Karpas-422 (cell line): ENCODE measurements around the gene GRIA2. TPM values are rescaled to one million over a fixed set of nuclear protein-coding genes. Genes with fewer than 3 reads are reported as not detected.

ENCODE experiments used
- DNase-seq: peaks from one replicate; pipeline ENCODE4 v3.0.0-alpha.2; 2015
- H2AFZ ChIP-seq: fragments of 200-600 bp; sonication (generic); 2 replicates; pipeline ENCODE4 v1.6.1; 2014; ENCODE audit warnings: antibody characterized with exemption, low read length, mixed read lengths
- H3K27ac ChIP-seq: fragments of 200-600 bp; sonication (generic); 2 replicates; pipeline ENCODE4 v1.5.1; 2014; ENCODE audit warnings: mild to moderate bottlenecking, low read length, moderate library complexity
- H3K27me3 ChIP-seq: fragments of 200-600 bp; sonication (generic); 2 replicates; pipeline ENCODE4 v1.6.1; 2014; ENCODE audit warnings: low read length, mixed read lengths
- H3K36me3 ChIP-seq: fragments of 200-600 bp; sonication (generic); 2 replicates; pipeline ENCODE4 v1.6.1; 2014; ENCODE audit warnings: low read length, mixed read lengths; ENCODE audit not compliant: insufficient read depth
- H3K4me1 ChIP-seq: fragments of 200-600 bp; sonication (generic); 2 replicates; pipeline ENCODE4 v1.6.1; 2014; ENCODE audit warnings: mild to moderate bottlenecking, low read length, mixed read lengths
- H3K4me2 ChIP-seq: fragments of 200-600 bp; sonication (generic); 2 replicates; pipeline ENCODE4 v1.6.1; 2014; ENCODE audit warnings: low read length, low read depth, mild to moderate bottlenecking; ENCODE audit not compliant: poor library complexity, severe bottlenecking
- H3K4me3 ChIP-seq: fragments of 200-600 bp; sonication (generic); 2 replicates; pipeline ENCODE4 v1.5.1; 2014; ENCODE audit warnings: mild to moderate bottlenecking, antibody characterized with exemption, low read length, mixed read lengths
- H3K79me2 ChIP-seq: fragments of 200-600 bp; sonication (generic); 2 replicates; pipeline ENCODE4 v1.6.1; 2014; ENCODE audit warnings: mild to moderate bottlenecking, low read length, mixed read lengths
- H3K9ac ChIP-seq: fragments of 200-600 bp; sonication (generic); 2 replicates; pipeline ENCODE4 v1.6.0; 2014; ENCODE audit warnings: low read length
- H3K9me2 ChIP-seq: fragments of 200-600 bp; sonication (generic), shearing (Covaris generic); replicated peaks from 2 replicates; pipeline ENCODE4 v1.6.0; 2014; ENCODE audit warnings: mild to moderate bottlenecking, low read length, moderate library complexity; ENCODE audit not compliant: insufficient read depth
- H3K9me3 ChIP-seq: fragments of 300-700, 200-600 bp; sonication (generic); 2 replicates; pipeline ENCODE4 v1.6.1; 2014; ENCODE audit warnings: low read length, mixed read lengths
- H4K20me1 ChIP-seq: fragments of 200-600 bp; sonication (generic); 2 replicates; pipeline ENCODE4 v1.6.1; 2014; ENCODE audit warnings: mild to moderate bottlenecking, antibody characterized with exemption, low read length, low read depth; ENCODE audit not compliant: insufficient read depth
- total RNA-seq: library from RNA; depleted of rRNA; stranded (reverse); fragments of >200 nt; shearing (Covaris generic); gene quantifications from 2 replicates; pipeline ENCODE4 v1.2.3, GENCODE V29; 2014; ENCODE audit warnings: low replicate concordance

The GRIA2 gene
- total RNA-seq, 1 experiment from 2014 or later, result not detected

DNA sequence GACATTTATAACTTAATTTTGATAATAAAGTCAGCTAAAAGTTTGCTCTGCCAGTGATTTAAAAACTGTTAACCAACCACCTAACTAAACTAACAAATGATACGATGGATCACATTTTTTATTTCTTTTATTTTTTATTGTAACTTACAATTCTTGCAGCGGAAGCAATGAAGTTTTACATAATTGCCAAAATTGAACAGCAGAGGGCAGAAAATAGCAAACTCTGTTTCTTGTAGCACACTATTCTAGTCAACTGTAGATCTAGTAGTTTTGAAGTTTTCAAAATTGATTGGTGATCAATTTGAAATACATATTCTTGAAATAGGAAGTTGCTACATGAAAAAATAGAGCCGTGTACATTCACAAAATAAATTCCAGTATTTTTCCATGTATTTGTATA lies 2.8 kb upstream of the GRIA2 start:
- Histone ChIP-seq H3K4me2 (no peak overlapping the region), H3K9ac (no peak overlapping the region), H3K27me3 (no peaks in the 10 kb centered on the region), H2AFZ (no peak overlapping the region), H3K9me2 (no peaks in the 10 kb centered on the region), H3K27ac (no peak overlapping the region), H3K79me2 (no peaks in the 10 kb centered on the region), H4K20me1 (no peaks in the 10 kb centered on the region), H3K4me3 (no peak overlapping the region), H3K9me3 (peaks cover 19% of the 10 kb centered on the region), H3K4me1 (no peaks in the 10 kb centered on the region), H3K36me3 (no peaks in the 10 kb centered on the region)
- DNase-seq, result peak; percentile 73

DNA sequence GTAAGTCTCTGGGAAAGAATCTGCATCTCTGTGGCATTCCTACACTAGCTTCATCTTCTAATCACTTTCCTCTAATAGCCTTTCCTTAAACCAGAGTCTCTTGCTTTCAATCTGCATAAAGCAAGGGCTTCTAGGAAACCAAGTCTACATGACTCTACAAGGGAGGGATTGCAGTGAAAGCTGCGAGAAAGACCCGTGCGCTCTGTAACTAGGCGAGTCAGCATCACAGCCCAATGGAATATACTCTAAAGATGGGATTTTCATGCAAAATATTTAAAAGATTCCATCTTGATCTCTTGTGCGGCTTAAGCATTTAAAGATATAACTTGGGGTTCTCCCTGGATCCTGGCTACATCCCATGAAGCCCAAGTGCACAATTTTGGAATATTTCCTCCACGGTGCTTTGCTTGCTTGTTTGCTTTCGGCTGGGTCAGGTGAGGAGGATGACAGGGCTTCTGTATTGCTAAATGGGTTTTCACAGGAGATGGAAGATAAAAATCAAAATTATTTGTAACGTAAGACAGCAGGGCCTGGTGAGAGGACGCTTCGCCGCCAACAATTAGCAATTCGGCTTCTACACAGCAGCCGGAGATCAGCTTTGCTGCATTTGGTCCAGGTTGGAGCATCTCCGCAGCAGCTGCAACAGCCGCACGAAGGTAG lies 687 bp upstream of the GRIA2 start:
- Histone ChIP-seq H3K27ac (no peak overlapping the region), H3K9me3 (peaks cover 21% of the 10 kb centered on the region), H3K36me3 (no peaks in the 10 kb centered on the region), H3K9ac (no peak overlapping the region), H2AFZ (no peak overlapping the region), H3K79me2 (no peaks in the 10 kb centered on the region), H3K4me2 (no peak overlapping the region), H3K9me2 (no peaks in the 10 kb centered on the region), H3K4me3 (no peak overlapping the region), H3K27me3 (no peaks in the 10 kb centered on the region), H3K4me1 (no peaks in the 10 kb centered on the region), H4K20me1 (no peaks in the 10 kb centered on the region)
- no peak for DNase-seq

DNA sequence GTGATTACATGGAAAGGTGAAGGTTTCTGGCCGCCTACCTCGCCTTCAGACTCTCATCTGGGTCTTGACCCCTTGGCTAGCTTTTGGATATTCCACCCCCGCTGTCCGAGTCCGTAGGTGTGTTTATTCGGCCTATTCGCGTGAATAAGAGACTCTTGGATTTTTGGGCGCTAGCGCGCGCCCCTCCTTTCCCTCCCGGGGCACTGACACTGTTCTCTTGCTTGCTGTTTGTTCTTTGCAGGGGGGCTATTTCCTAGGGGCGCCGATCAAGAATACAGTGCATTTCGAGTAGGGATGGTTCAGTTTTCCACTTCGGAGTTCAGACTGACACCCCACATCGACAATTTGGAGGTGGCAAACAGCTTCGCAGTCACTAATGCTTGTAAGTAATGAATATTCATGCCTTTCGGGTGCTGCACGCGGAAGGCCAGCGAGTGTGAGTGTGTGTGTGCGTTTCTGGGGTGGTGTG lies 932 bp downstream of the GRIA2 start:
- Histone ChIP-seq H3K27me3 (no peaks in the 10 kb centered on the region), H3K9ac (no peak overlapping the region), H2AFZ (no peak overlapping the region), H4K20me1 (no peaks in the 10 kb centered on the region), H3K9me2 (no peaks in the 10 kb centered on the region), H3K9me3 (peaks cover 25% of the 10 kb centered on the region), H3K4me2 (no peak overlapping the region), H3K79me2 (no peaks in the 10 kb centered on the region), H3K4me1 (no peaks in the 10 kb centered on the region), H3K36me3 (no peaks in the 10 kb centered on the region), H3K27ac (no peak overlapping the region), H3K4me3 (no peak overlapping the region)
- no peak for DNase-seq

GRCh38 chr4:157221895-157222770 lies 1.6 kb downstream of the GRIA2 start:
- H3K4me2 ChIP-seq, result no peak overlapping the region
- H3K27me3 ChIP-seq, result no peaks in the 10 kb centered on the region

GRCh38 chr4:157222771-157223160 lies 2.2 kb downstream of the GRIA2 start:
- Histone ChIP-seq H2AFZ (no peak overlapping the region), H3K79me2 (no peaks in the 10 kb centered on the region), H4K20me1 (no peaks in the 10 kb centered on the region), H3K4me3 (no peak overlapping the region), H3K9me2 (no peaks in the 10 kb centered on the region), H3K36me3 (no peaks in the 10 kb centered on the region), H3K9ac (no peak overlapping the region), H3K4me2 (no peak overlapping the region), H3K9me3 (peaks cover 32% of the 10 kb centered on the region), H3K27me3 (no peaks in the 10 kb centered on the region), H3K27ac (no peak overlapping the region), H3K4me1 (no peaks in the 10 kb centered on the region)
- DNase-seq, result no peak

More at GRCh38 chr4:157221895-157222770, 1.6 kb downstream of the GRIA2 start:
- H3K4me1 ChIP-seq, result no peaks in the 10 kb centered on the region
- H4K20me1 ChIP-seq, result no peaks in the 10 kb centered on the region
- DNase-seq, result no peak
- H3K9ac ChIP-seq, result no peak overlapping the region
- H3K9me3 ChIP-seq, result peaks cover 29% of the 10 kb centered on the region
- H3K27ac ChIP-seq, result no peak overlapping the region
- no peak overlapping the region for H3K4me3 ChIP-seq
- no peak overlapping the region for H2AFZ ChIP-seq
- no peaks in the 10 kb centered on the region for H3K36me3 ChIP-seq
- H3K79me2 ChIP-seq, result no peaks in the 10 kb centered on the region
- no peaks in the 10 kb centered on the region for H3K9me2 ChIP-seq

GRCh38 chr4:157223456-157223855 lies 2.9 kb downstream of the GRIA2 start:
- H3K27ac ChIP-seq, result no peak overlapping the region
- no peaks in the 10 kb centered on the region for H3K4me1 ChIP-seq
- no peak overlapping the region for H2AFZ ChIP-seq
- no peak overlapping the region for H3K4me2 ChIP-seq
- no peak for DNase-seq
- H3K9me3 ChIP-seq, result peaks cover 32% of the 10 kb centered on the region
- no peaks in the 10 kb centered on the region for H3K9me2 ChIP-seq
- no peaks in the 10 kb centered on the region for H3K79me2 ChIP-seq
- H4K20me1 ChIP-seq, result no peaks in the 10 kb centered on the region
- H3K4me3 ChIP-seq, result no peak overlapping the region
- H3K9ac ChIP-seq, result no peak overlapping the region
- H3K27me3 ChIP-seq, result no peaks in the 10 kb centered on the region
- H3K36me3 ChIP-seq, result no peaks in the 10 kb centered on the region

DNA sequence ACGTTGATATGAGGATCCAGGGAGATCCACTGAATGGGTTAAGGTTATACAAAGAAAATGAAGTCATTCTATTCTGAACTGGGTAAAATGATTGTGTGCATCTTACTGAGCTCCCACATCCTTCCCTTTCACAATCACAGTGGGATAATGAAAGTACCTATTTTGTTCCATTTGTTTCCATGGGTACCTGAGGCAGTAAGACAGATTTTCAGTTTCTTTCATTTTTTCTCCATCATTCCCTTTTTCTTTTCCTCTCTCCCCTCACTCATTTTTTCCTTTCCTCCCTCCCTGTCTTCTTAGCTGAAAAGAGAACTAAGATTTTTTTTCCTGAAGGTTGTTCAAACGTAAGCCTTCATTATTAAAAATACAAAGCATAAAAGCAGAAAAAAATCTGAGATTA lies 4.6 kb downstream of the GRIA2 start:
- Histone ChIP-seq H3K27me3 (no peaks in the 10 kb centered on the region), H2AFZ (no peak overlapping the region), H4K20me1 (no peaks in the 10 kb centered on the region), H3K9me3 (peaks cover 32% of the 10 kb centered on the region), H3K9ac (no peak overlapping the region), H3K4me2 (no peak overlapping the region), H3K9me2 (no peaks in the 10 kb centered on the region), H3K79me2 (no peaks in the 10 kb centered on the region), H3K27ac (no peak overlapping the region), H3K36me3 (no peaks in the 10 kb centered on the region), H3K4me3 (no peak overlapping the region), H3K4me1 (no peaks in the 10 kb centered on the region)
- no peak for DNase-seq

DNA sequence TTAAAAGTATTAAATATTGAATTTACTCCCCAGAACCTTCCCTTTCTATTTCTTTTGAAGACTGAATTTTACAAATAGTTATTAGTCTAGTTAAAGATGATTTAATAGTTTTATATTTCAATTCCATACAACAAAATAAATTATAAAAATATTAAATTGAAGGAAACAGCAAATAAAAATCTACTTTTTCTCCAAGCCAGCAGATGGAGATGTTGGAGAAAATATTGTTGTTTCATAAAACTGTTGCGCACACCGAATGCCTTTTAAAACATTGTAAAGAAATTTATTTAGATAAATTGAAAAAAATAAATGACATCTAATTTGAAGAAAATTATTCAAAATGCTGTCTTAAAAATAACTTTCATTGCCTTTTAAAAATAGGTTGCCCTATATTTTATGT lies 5.5 kb downstream of the GRIA2 start:
- Histone ChIP-seq H3K27me3 (no peaks in the 10 kb centered on the region), H2AFZ (no peak overlapping the region), H3K9ac (no peak overlapping the region), H3K27ac (no peak overlapping the region), H4K20me1 (no peaks in the 10 kb centered on the region), H3K79me2 (no peaks in the 10 kb centered on the region), H3K9me2 (no peaks in the 10 kb centered on the region), H3K4me2 (no peak overlapping the region), H3K9me3 (peaks cover 28% of the 10 kb centered on the region), H3K4me1 (no peaks in the 10 kb centered on the region), H3K36me3 (no peaks in the 10 kb centered on the region), H3K4me3 (no peak overlapping the region)
- DNase-seq, result no peak
